ENCODE measurements around the gene RPA3. TPM values are rescaled to one million over a fixed set of nuclear protein-coding genes. Genes with fewer than 3 reads are reported as not detected.

Gene RPA3
- total RNA-seq, 2 experiments from 2014 or later, result 32.9 to 36.5 TPM

GRCh38 chr7:7732621-7733281, 14.3 kb upstream of the RPA3 start:
- Mint-ChIP-seq H3K9me3 (no peaks in the 10 kb centered on the region), H3K4me3 (no peak overlapping the region), H3K27ac (no peak overlapping the region), H3K36me3 (ENCODE audit: low read depth) (no peaks in the 10 kb centered on the region), H3K4me1 (ENCODE audit: low read depth) (peaks cover 29% of the 10 kb centered on the region), H3K27me3 (no peaks in the 10 kb centered on the region)
- Histone ChIP-seq H3K9me3 (ENCODE audit: control insufficient read depth in 1 of 2, insufficient read depth in 1 of 2, low read length in 2 of 2) (no peaks in the 10 kb centered on the region), H3K4me1 (ENCODE audit: insufficient read depth, low read length) (no peaks in the 10 kb centered on the region), H3K27me3 (ENCODE audit: control insufficient read depth in 1 of 2, insufficient read depth in 2 of 2, low read length in 2 of 2) (no peaks in the 10 kb centered on the region), H3K27ac (ENCODE audit: low read depth in 1 of 2, low read length in 2 of 2) (no peak overlapping the region), H3K36me3 (ENCODE audit: insufficient read depth, low read length) (no peaks in the 10 kb centered on the region), H3K4me3 (ENCODE audit: low read length) (no peak overlapping the region)
- TF ChIP-seq, protein P1, sequence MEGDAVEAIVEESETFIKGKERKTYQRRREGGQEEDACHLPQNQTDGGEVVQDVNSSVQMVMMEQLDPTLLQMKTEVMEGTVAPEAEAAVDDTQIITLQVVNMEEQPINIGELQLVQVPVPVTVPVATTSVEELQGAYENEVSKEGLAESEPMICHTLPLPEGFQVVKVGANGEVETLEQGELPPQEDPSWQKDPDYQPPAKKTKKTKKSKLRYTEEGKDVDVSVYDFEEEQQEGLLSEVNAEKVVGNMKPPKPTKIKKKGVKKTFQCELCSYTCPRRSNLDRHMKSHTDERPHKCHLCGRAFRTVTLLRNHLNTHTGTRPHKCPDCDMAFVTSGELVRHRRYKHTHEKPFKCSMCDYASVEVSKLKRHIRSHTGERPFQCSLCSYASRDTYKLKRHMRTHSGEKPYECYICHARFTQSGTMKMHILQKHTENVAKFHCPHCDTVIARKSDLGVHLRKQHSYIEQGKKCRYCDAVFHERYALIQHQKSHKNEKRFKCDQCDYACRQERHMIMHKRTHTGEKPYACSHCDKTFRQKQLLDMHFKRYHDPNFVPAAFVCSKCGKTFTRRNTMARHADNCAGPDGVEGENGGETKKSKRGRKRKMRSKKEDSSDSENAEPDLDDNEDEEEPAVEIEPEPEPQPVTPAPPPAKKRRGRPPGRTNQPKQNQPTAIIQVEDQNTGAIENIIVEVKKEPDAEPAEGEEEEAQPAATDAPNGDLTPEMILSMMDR (IDR thresholded peaks at IDR 0.05), result no peak
- POLR2A ChIA-PET, result no interaction called here
- ATAC-seq (ENCODE audit: poor library complexity), result no peak
- intact Hi-C loops (cut with DNase I, micrococcal nuclease), result no loop called here
- CTCF ChIA-PET, result no interaction called here
- DNase-seq, result no peak

DNA sequence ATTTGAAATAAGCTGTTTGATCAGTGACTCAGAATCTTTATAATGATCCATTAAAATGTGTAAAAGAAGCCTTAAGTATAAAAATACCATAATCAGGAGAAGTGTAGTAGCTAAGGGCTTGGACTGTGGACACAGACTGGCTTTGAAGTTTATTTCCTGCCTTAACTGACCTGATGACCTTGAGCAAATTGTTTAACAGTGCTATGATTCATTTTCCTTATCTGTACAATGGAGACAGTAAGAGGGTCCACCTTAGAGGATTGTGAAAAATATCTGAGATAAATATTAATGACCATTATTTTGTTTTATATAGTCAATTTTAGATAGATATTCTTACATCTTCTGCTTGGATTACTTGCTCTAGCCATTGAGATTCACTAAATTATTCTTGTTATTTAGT, 13.3 kb upstream of the RPA3 start:
- H3K36me3 ChIP-seq (ENCODE audit: insufficient read depth, low read length), result no peaks in the 10 kb centered on the region
- H3K27me3 ChIP-seq (ENCODE audit: control insufficient read depth in 1 of 2, insufficient read depth in 2 of 2, low read length in 2 of 2), result no peaks in the 10 kb centered on the region
- ATAC-seq (ENCODE audit: poor library complexity) (no peak), DNase-seq (no peak)
- no peak overlapping the region for H3K4me3 ChIP-seq (ENCODE audit: low read length)
- Mint-ChIP-seq H3K4me1 (ENCODE audit: low read depth) (peaks cover 29% of the 10 kb centered on the region), H3K4me3 (no peak overlapping the region), H3K36me3 (ENCODE audit: low read depth) (no peaks in the 10 kb centered on the region), H3K27me3 (no peaks in the 10 kb centered on the region), H3K9me3 (no peaks in the 10 kb centered on the region), H3K27ac (no peak overlapping the region)
- TF ChIP-seq, protein P1 (IDR thresholded peaks at IDR 0.05), result no peak
- intact Hi-C loops (cut with DNase I, micrococcal nuclease), result no loop called here
- ChIA-PET CTCF (no interaction called here), POLR2A (no interaction called here)
- no peaks in the 10 kb centered on the region for H3K9me3 ChIP-seq (ENCODE audit: control insufficient read depth in 1 of 2, insufficient read depth in 1 of 2, low read length in 2 of 2)
- H3K27ac ChIP-seq (ENCODE audit: low read depth in 1 of 2, low read length in 2 of 2), result no peak overlapping the region
- H3K4me1 ChIP-seq (ENCODE audit: insufficient read depth, low read length), result no peaks in the 10 kb centered on the region

DNA sequence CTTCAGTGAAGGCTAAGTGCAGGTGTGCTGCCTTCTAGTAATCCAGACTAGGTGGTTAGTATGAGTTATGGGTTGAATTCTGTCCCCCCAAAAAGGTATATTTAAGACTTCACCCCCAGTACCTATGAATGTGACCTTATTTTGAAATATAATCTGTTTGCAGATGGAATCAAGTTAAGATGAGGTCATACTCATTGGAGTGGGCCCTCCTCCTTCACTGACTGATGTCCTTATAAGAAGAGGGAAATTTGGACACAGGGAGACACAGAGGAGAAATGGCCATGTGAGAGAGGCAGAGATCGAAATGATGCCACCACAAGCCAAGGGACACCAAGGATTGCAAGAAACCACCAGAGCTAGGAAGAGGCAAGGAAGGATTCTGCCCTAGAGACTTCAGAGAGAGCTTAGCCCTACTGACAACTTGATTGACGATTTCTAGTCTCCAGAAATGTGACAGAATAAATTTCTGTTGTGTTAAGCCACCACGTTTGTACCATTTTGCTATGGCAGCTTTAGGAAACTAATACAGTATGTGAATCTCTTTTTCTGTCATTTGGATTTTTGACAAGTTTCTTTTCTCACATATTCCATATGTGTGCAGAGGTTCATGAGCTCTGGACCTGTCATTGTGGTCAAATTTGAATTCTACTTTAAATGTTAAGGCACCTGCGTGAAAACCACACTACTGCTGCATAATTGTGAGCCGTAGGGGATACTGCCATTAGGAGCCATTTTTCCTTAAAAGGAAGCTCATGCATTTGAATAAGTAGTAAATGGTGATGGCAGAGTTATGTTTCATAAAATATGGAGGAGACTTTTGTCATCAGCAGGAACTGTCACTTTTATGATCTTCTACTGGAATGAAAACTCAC, 2.6 kb upstream of the RPA3 start:
- DNase-seq (no peak), ATAC-seq (ENCODE audit: poor library complexity) (no peak)
- Mint-ChIP-seq H3K4me3 (no peak overlapping the region), H3K4me1 (ENCODE audit: low read depth) (peaks cover 19% of the 10 kb centered on the region), H3K27me3 (no peaks in the 10 kb centered on the region), H3K36me3 (ENCODE audit: low read depth) (peaks cover 10% of the 10 kb centered on the region), H3K9me3 (no peaks in the 10 kb centered on the region), H3K27ac (no peak overlapping the region)
- H3K9me3 ChIP-seq (ENCODE audit: control insufficient read depth in 1 of 2, insufficient read depth in 1 of 2, low read length in 2 of 2), result peaks cover 0 to 9% of the 10 kb centered on the region in 2 experiments
- H3K27ac ChIP-seq (ENCODE audit: low read depth in 1 of 2, low read length in 2 of 2), result no peak overlapping the region
- no peaks in the 10 kb centered on the region for H3K36me3 ChIP-seq (ENCODE audit: insufficient read depth, low read length)
- no peaks in the 10 kb centered on the region for H3K27me3 ChIP-seq (ENCODE audit: control insufficient read depth in 1 of 2, insufficient read depth in 2 of 2, low read length in 2 of 2)
- H3K4me3 ChIP-seq (ENCODE audit: low read length), result no peak overlapping the region
- H3K4me1 ChIP-seq (ENCODE audit: insufficient read depth, low read length), result no peaks in the 10 kb centered on the region
- ChIA-PET POLR2A (interaction anchor here (0.7 kb wide), 1 partner anchor 109 kb away, joined by 3 read pairs; no protein-coding TSS in a partner anchor), CTCF (no interaction called here)
- intact Hi-C loops (cut with DNase I, micrococcal nuclease), result no loop called here
- TF ChIP-seq, protein P1 (IDR thresholded peaks at IDR 0.05), result no peak

Measured in CD4-positive, alpha-beta T cell (primary cell).